Islet precursor cell (in vitro differentiated cells): ENCODE data around the gene ANKRD65.
A peak's percentile ranks its signal among the peaks of the same experiment; 100 is the strongest.
"Not testable (repeated sequence)": the region's sequence is repeated elsewhere in the genome, so short reads cannot be mapped to it uniquely, and the experiment has no call there.

ENCODE experiments used
- DNase-seq: peaks from one replicate; pipeline ENCODE4 v3.0.0-alpha.2; 2018

The ANKRD65 gene

GRCh38 chr1:1430114-1430982 lies 9.3 kb upstream of the ANKRD65 start:
- peak; percentile 93 for DNase-seq

GRCh38 chr1:1429671-1430073 lies 8.6 kb upstream of the ANKRD65 start:
- DNase-seq = no peak

GRCh38 chr1:1428967-1429366 lies 7.9 kb upstream of the ANKRD65 start:
- DNase-seq = not testable (repeated sequence)

GRCh38 chr1:1428174-1428573 lies 7.1 kb upstream of the ANKRD65 start:
- DNase-seq = no peak

- no peak for DNase-seq
Measured at GRCh38 chr1:1427820-1428148, 6.7 kb upstream of the ANKRD65 start.

GRCh38 chr1:1427106-1427819 lies 6.2 kb upstream of the ANKRD65 start:
- peak; percentile 84 for DNase-seq

- DNase-seq = no peak
Measured at GRCh38 chr1:1426496-1427105, 5.5 kb upstream of the ANKRD65 start.

GRCh38 chr1:1425753-1426495 lies 4.8 kb upstream of the ANKRD65 start:
- DNase-seq = peak; percentile 81

GRCh38 chr1:1425426-1425752 lies 4.3 kb upstream of the ANKRD65 start:
- no peak for DNase-seq

GRCh38 chr1:1424707-1425106 lies 3.6 kb upstream of the ANKRD65 start:
- no peak for DNase-seq

GRCh38 chr1:1423245-1423597 lies 2.1 kb upstream of the ANKRD65 start:
- no peak for DNase-seq

GRCh38 chr1:1422465-1423244 lies 1.6 kb upstream of the ANKRD65 start:
- DNase-seq = peak; percentile 96

GRCh38 chr1:1421907-1422464 lies 910 bp upstream of the ANKRD65 start:
- peak; percentile 55 for DNase-seq

GRCh38 chr1:1420654-1421141 lies 378 bp downstream of the ANKRD65 start:
- peak; percentile 53 for DNase-seq

- DNase-seq = peak; percentile 63
Measured at GRCh38 chr1:1419813-1420653, 1.0 kb downstream of the ANKRD65 start.

GRCh38 chr1:1419363-1419812 lies 1.7 kb downstream of the ANKRD65 start:
- DNase-seq = peak; percentile 56

- DNase-seq = peak; percentile 65
Measured at GRCh38 chr1:1418464-1419362, 2.4 kb downstream of the ANKRD65 start.

- DNase-seq = peak; percentile 50
Measured at GRCh38 chr1:1417825-1418463, 3.1 kb downstream of the ANKRD65 start.

- peak; percentile 54 for DNase-seq
Measured at GRCh38 chr1:1417396-1417795, 3.7 kb downstream of the ANKRD65 start.
